ENCODE data around the gene TMUB2. TPM values are rescaled to one million over a fixed set of nuclear protein-coding genes. Genes with fewer than 3 reads are reported as not detected.

The TMUB2 gene
- total and polyA plus RNA-seq, 4 donors = 12.2 to 18.8 (median 14.0) TPM

DNA sequence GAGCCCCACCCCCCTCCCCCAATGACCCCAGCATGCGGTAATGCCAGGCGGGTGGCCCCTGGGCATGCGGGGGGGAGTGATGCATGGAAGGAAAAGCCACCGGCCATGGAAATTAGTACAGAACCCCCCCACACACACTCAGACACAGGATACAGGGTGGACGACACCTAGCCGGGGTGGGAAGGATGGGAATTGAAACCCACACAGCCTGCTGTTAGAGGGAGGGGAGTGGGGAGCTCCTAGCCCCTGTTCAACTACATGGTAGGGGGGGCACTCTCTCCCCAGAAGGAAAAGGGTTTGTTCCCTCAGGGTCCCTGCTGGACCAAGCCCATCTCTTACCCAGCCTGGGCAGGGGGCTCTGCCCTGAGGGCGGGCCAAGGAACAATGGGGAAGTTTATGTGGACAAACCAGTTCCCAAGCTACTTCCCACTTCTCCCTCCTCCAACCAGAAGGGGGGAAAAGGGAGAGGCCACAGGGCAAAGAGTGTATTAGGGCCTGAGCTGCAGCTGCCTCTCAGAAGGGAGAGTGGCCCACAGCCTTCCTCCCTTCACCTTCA is 5.2 kb downstream of the TMUB2 start:
- Histone ChIP-seq H3K27me3 (ENCODE audit: control insufficient read depth in 4 of 4, insufficient read depth in 4 of 4, low read length in 3 of 4) (no peaks in the 10 kb centered on the region), H3K36me3 (ENCODE audit: control insufficient read depth in 4 of 4, insufficient read depth in 3 of 4, low read depth in 1 of 4, low read length in 3 of 4) (peaks cover 9 to 46% (median 32%) of the 10 kb centered on the region in 4 donors), H3K9me3 (ENCODE audit: control insufficient read depth in 4 of 4, low read length in 3 of 4) (no peaks in the 10 kb centered on the region), H3K27ac (ENCODE audit: low read depth in 1 of 2, low read length in 2 of 2) (no peak overlapping the region), H3K9ac (ENCODE audit: low read depth in 1 of 2, low read length in 2 of 2) (no peak overlapping the region), H3K4me3 (ENCODE audit: low read depth in 1 of 3, low read length in 3 of 3) (no peak overlapping the region), H3K4me1 (ENCODE audit: control insufficient read depth in 4 of 4, insufficient read depth in 4 of 4, low read length in 3 of 4) (peaks cover 0 to 15% (median 11%) of the 10 kb centered on the region in 4 donors)
- WGBS = 85% methylated on average over 7 of the region's 7 CpGs
- DNase-seq (ENCODE audit: low spot score) = no peak
- TF ChIP-seq NR2F2 (IDR thresholded peaks at IDR 0.05) = no peak
- no peak for TF ChIP-seq RAD21 (IDR thresholded peaks at IDR 0.05)
- TF ChIP-seq TAF1 (conservative IDR thresholded peaks at IDR 0.05) = no peak
- TF ChIP-seq FOXA1 (IDR thresholded peaks at IDR 0.05) = no peak
- TF ChIP-seq GABPA (IDR thresholded peaks at IDR 0.05 in 1 of 2, conservative IDR thresholded peaks at IDR 0.05 in 1 of 2) = no peak
- no peak for TF ChIP-seq RXRA (IDR thresholded peaks at IDR 0.05)
- no peak for TF ChIP-seq JUND (IDR thresholded peaks at IDR 0.05)
- TF ChIP-seq, protein P1, sequence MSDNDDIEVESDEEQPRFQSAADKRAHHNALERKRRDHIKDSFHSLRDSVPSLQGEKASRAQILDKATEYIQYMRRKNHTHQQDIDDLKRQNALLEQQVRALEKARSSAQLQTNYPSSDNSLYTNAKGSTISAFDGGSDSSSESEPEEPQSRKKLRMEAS (IDR thresholded peaks at IDR 0.05) = no peak
- TF ChIP-seq FOXA2 (IDR thresholded peaks at IDR 0.05) = no peak
- TF ChIP-seq YY1 (IDR thresholded peaks at IDR 0.05) = no peak

DNA sequence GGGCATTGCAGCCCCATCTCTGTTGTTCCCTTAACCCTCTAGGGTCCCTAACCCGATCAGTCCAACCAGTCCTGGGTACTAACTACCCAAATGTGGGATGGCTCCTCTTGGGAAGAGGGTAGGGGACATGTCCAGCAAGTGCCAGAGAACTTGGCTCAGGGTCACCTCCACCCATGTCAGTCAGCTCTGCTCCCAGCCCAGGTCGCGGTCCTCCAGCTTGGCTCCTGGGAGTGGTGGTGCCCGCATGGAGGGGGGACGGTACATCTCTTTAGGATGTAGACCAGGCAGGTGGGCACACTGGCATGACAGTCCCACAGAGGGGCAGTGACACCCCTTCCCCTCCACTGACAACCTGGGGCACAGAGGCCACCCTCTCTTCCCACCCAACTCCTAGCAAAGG is 6.0 kb downstream of the TMUB2 start:
- Histone ChIP-seq H3K9me3 (ENCODE audit: control insufficient read depth in 4 of 4, low read length in 3 of 4) (no peaks in the 10 kb centered on the region), H3K36me3 (ENCODE audit: control insufficient read depth in 4 of 4, insufficient read depth in 3 of 4, low read depth in 1 of 4, low read length in 3 of 4) (peaks cover 9 to 49% (median 34%) of the 10 kb centered on the region in 4 donors), H3K27me3 (ENCODE audit: control insufficient read depth in 4 of 4, insufficient read depth in 4 of 4, low read length in 3 of 4) (no peaks in the 10 kb centered on the region), H3K4me1 (ENCODE audit: control insufficient read depth in 4 of 4, insufficient read depth in 4 of 4, low read length in 3 of 4) (peaks cover 0 to 9% (median 6%) of the 10 kb centered on the region in 4 donors), H3K9ac (ENCODE audit: low read depth in 1 of 2, low read length in 2 of 2) (no peak overlapping the region), H3K27ac (ENCODE audit: low read depth in 1 of 2, low read length in 2 of 2) (no peak overlapping the region), H3K4me3 (ENCODE audit: low read depth in 1 of 3, low read length in 3 of 3) (no peak overlapping the region)
- TF ChIP-seq SP1 (IDR thresholded peaks at IDR 0.05) (no peak), RXRA (IDR thresholded peaks at IDR 0.05) (no peak), EGR1 (IDR thresholded peaks at IDR 0.05; ENCODE audit: low read depth in 2 of 2) (no peak), HNF4A (conservative IDR thresholded peaks at IDR 0.05) (no peak), FOXA2 (IDR thresholded peaks at IDR 0.05) (no peak), HNF4G (IDR thresholded peaks at IDR 0.05) (no peak), RAD21 (IDR thresholded peaks at IDR 0.05) (no peak)
- TF ChIP-seq, protein P1 (IDR thresholded peaks at IDR 0.05) = no peak
- TF ChIP-seq, protein P2, sequence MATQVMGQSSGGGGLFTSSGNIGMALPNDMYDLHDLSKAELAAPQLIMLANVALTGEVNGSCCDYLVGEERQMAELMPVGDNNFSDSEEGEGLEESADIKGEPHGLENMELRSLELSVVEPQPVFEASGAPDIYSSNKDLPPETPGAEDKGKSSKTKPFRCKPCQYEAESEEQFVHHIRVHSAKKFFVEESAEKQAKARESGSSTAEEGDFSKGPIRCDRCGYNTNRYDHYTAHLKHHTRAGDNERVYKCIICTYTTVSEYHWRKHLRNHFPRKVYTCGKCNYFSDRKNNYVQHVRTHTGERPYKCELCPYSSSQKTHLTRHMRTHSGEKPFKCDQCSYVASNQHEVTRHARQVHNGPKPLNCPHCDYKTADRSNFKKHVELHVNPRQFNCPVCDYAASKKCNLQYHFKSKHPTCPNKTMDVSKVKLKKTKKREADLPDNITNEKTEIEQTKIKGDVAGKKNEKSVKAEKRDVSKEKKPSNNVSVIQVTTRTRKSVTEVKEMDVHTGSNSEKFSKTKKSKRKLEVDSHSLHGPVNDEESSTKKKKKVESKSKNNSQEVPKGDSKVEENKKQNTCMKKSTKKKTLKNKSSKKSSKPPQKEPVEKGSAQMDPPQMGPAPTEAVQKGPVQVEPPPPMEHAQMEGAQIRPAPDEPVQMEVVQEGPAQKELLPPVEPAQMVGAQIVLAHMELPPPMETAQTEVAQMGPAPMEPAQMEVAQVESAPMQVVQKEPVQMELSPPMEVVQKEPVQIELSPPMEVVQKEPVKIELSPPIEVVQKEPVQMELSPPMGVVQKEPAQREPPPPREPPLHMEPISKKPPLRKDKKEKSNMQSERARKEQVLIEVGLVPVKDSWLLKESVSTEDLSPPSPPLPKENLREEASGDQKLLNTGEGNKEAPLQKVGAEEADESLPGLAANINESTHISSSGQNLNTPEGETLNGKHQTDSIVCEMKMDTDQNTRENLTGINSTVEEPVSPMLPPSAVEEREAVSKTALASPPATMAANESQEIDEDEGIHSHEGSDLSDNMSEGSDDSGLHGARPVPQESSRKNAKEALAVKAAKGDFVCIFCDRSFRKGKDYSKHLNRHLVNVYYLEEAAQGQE (IDR thresholded peaks at IDR 0.05) = no peak
- TF ChIP-seq, protein P3, sequence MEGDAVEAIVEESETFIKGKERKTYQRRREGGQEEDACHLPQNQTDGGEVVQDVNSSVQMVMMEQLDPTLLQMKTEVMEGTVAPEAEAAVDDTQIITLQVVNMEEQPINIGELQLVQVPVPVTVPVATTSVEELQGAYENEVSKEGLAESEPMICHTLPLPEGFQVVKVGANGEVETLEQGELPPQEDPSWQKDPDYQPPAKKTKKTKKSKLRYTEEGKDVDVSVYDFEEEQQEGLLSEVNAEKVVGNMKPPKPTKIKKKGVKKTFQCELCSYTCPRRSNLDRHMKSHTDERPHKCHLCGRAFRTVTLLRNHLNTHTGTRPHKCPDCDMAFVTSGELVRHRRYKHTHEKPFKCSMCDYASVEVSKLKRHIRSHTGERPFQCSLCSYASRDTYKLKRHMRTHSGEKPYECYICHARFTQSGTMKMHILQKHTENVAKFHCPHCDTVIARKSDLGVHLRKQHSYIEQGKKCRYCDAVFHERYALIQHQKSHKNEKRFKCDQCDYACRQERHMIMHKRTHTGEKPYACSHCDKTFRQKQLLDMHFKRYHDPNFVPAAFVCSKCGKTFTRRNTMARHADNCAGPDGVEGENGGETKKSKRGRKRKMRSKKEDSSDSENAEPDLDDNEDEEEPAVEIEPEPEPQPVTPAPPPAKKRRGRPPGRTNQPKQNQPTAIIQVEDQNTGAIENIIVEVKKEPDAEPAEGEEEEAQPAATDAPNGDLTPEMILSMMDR (IDR thresholded peaks at IDR 0.05; ENCODE audit: low read depth, low read length, missing input control) = no peak
- TF ChIP-seq, protein P4, sequence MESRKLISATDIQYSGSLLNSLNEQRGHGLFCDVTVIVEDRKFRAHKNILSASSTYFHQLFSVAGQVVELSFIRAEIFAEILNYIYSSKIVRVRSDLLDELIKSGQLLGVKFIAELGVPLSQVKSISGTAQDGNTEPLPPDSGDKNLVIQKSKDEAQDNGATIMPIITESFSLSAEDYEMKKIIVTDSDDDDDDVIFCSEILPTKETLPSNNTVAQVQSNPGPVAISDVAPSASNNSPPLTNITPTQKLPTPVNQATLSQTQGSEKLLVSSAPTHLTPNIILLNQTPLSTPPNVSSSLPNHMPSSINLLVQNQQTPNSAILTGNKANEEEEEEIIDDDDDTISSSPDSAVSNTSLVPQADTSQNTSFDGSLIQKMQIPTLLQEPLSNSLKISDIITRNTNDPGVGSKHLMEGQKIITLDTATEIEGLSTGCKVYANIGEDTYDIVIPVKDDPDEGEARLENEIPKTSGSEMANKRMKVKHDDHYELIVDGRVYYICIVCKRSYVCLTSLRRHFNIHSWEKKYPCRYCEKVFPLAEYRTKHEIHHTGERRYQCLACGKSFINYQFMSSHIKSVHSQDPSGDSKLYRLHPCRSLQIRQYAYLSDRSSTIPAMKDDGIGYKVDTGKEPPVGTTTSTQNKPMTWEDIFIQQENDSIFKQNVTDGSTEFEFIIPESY (IDR thresholded peaks at IDR 0.05) = no peak
- WGBS = 95% methylated on average over 5 of the region's 5 CpGs
- DNase-seq (ENCODE audit: low spot score) = no peak

All from liver (tissue), 9 donors.